Measurements from ENCODE around the gene RETSAT.
"Not testable (repeated sequence)": the region's sequence is repeated elsewhere in the genome, so short reads cannot be mapped to it uniquely, and the experiment has no call there.

DNA sequence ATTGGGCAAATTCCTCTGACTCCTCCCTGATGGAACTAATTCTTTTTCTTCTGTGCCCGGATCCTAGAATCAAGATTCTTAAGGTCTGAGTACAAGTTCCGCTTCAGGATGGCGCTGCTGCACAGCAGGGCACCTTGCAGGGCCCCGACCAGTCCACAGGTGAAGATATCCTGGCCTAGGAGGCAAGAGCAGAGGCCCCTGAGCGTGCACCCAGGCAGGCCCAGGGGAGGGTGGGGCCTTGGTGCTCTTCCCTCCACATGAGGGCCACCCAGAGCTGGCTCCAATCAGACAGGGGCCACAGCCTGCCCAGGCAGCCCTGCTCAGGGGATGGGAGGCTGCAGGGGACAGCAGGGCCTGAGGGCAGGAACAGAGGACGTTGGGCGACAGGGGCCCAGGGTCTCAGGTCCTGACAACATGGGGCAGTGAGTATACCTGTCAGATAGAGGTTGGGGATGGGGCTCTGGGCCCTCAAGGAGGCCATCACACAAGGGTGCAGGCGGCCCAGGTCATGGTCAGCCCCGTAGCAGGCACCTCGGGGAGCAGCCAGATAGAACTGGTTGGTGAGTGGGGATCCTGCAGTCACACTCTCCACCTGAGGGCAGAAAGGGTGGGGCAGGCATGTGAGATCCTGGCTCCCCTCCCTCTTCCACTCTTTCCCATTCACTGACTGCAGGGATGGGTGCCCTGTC lies 11.0 kb downstream of the RETSAT start:
- not testable (repeated sequence) for TF ChIP-seq KLF10 (tag by site-specific recombination; IDR thresholded peaks at IDR 0.05); ZNF18 (tag by site-specific recombination; IDR thresholded peaks at IDR 0.05); HOXC10 (CRISPR knock-in tag; IDR thresholded peaks at IDR 0.05); ZNF549 (tag by site-specific recombination; IDR thresholded peaks at IDR 0.05)

All from HEK293 (cell line).